Adrenal gland (tissue), 12 donors: Measurements from ENCODE around the gene FUBP1. TPM values are rescaled to one million over a fixed set of nuclear protein-coding genes. Genes with fewer than 3 reads are reported as not detected.
A peak's percentile ranks its signal among the peaks of the same experiment; 100 is the strongest.

Experiments used
- DNase-seq, 7 donors: peaks; one replicate each; pipeline ENCODE4 v3.0.0-alpha.2; 2019 to 2020
- H3K27ac ChIP-seq, 5 donors: fragments of 200-600 bp; sonication (generic) in 4 of 5; 1 replicate in 3 of 5; 2 replicates in 2 of 5; pipeline versions ENCODE4 v1.5.1 to v1.8.0; 2016 to 2020; ENCODE audit warnings: mild to moderate bottlenecking in 1 of 5
- H3K27me3 ChIP-seq: fragments of 200-600 bp; 2 replicates; pipeline ENCODE4 v1.8.0; 2021
- H3K36me3 ChIP-seq, 2 donors: fragments of 200-600 bp; replicated peaks in 1 of 2; 1 replicate in 1 of 2; 2 replicates in 1 of 2; pipeline versions ENCODE4 v1.5.1 to v1.8.0; 2018 to 2022
- H3K4me1 ChIP-seq, 2 donors: fragments of 200-600 bp; replicated peaks in 1 of 2; 1 replicate in 1 of 2; 2 replicates in 1 of 2; pipeline versions ENCODE4 v1.5.1 to v1.8.0; 2018 to 2021
- H3K4me3 ChIP-seq, 4 donors: fragments of 200-600 bp; sonication (generic) in 3 of 4; one replicate each; pipeline ENCODE4 v1.5.1; 2016 to 2018
- H3K9me3 ChIP-seq, 3 donors: fragments of 200-600 bp; sonication (generic) in 1 of 3; replicated peaks in 1 of 3; 1 replicate in 2 of 3; 2 replicates in 1 of 3; pipeline versions ENCODE4 v1.5.1 to v1.8.0; 2016 to 2021
- CTCF ChIP-seq, 6 experiments: fragments of 450-650 bp in 4 of 6; fragments of 200-600 bp in 2 of 6; sonication (generic) in 1 of 6; IDR thresholded peaks; 1 replicate in 5 of 6; 2 replicates in 1 of 6; pipeline versions ENCODE4 v1.5.1 to v1.8.0; 2016 to 2021; ENCODE audit warnings: antibody characterized with exemption in 6 of 6, mild to moderate bottlenecking in 2 of 6, moderate library complexity in 1 of 6
- POLR2A ChIP-seq, 2 donors: fragments of 450-650 bp; IDR thresholded peaks; one replicate each; pipeline ENCODE4 v1.6.1; 2017; ENCODE audit warnings: antibody characterized with exemption in 2 of 2, mild to moderate bottlenecking in 2 of 2, moderate library complexity in 1 of 2
- WGBS, 4 donors: extraction: QIAGEN DNeasy Blood & Tissue Kit in 2 of 4; methylation state at CpG; one replicate each; pipeline versions ENCODE4 v1.1.5 to v1.1.7; 2013 to 2017; 5-methylcytosine and 5-hydroxymethylcytosine counted together
- intact Hi-C, 2 donors: fragments of 100-400 bp; cut with DNase I; formaldehyde crosslinking; loops; one replicate each; pipeline versions ENCODE4 v1.14.1 to v1.15.0; 2022 to 2023
- polyA plus RNA-seq, 3 donors: library from polyadenylated mRNA; stranded (reverse); fragments of 200-250 nt in 2 of 3; fragments of 350-450 nt in 1 of 3; fragmentation: Illumina TruSeq in 1 of 3; extraction: RNeasy Lipid Tissue Mini Kit (QIAGEN cat#74804) in 1 of 3; gene quantifications; one replicate each; pipeline ENCODE4 v1.2.3, GENCODE V29; 2013 to 2014
- total RNA-seq, 9 donors: library from RNA; depleted of rRNA in 4 of 9; stranded (reverse); fragments of >200 nt in 4 of 9; fragments of 120-200 nt in 1 of 9; fragmentation: NEBNext Ultra II Directional in 1 of 9; extraction: Animal tissue kit (Norgen Biotek cat#: 25700) in 1 of 9; gene quantifications; one replicate each; pipeline versions ENCODE4 v1.1.0 to v1.2.4, GENCODE V29; 2013 to 2023
- donor health status: healthy with polysubstance abuse.
- donor health status: Bipolar disorder and iron deficiency.
- donor health status: DM: yes; HTN: yes; CAD: no.
- donor health status: DM: no; HTN: no; CAD: no.
- donor health status: DM: no; HTN: no; CAD: no.
- donor health status: DM: yes; HTN: yes; CAD: no.

The FUBP1 gene
- total and polyA plus RNA-seq, 12 donors = 37.3 to 177 (median 108) TPM

DNA sequence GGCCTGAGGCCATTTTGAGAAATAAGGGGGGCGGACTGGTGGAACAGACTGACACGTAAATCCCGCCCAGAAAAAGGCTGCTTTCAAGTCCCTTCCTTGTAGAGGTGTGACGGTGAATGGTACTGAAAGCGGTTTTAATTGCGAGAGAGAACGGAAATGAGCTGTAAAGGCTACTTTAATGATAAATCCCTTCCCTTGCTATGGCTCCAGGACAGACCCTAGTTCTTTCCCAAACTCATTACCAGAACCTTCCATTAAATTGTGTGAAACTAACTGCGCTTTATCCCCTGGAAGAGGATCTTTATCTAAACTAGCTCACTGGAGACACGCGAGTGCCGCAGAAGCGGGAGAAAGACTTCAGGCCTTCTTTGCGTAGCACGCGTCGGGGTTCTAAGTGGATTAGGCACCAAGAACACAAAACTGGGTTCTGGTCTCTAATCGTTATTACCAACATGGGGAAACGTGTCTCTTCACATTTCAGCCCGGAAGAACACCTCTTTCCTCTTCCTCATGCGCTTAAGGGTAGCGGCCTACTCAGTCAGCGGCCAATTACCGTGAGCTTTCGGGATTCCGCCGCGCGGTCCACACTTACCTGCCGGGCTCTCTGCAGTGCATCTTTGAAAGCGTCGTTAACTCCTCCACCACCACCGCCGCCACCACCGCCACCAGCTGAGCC is 441 bp downstream of the FUBP1 start:
- WGBS, 4 donors = 0 to 1% (median 1%) methylated on average over 26 to 34 of the region's 34 CpGs
- peak overlapping the region; percentile 8 to 84 (median 40) for H3K4me3 ChIP-seq
- TF ChIP-seq POLR2A (IDR thresholded peaks at IDR 0.05) (peak in 1 of 2 donors; percentile 45), CTCF (IDR thresholded peaks at IDR 0.05) (no peak)
- H3K27ac ChIP-seq = peak overlapping the region; percentile 84 to 99 (median 99)
- no peaks in the 10 kb centered on the region for H3K9me3 ChIP-seq
- H3K36me3 ChIP-seq = no peaks in the 10 kb centered on the region
- no peaks in the 10 kb centered on the region for H3K27me3 ChIP-seq
- intact Hi-C loops = loop anchor here (2.0 to 10.0 kb wide), 2 partner anchors 26 to 136 kb away; partner anchors contain the start of gene DNAJB4 (in 1 of the 2)
- H3K4me1 ChIP-seq = peaks cover 24 to 53% of the 10 kb centered on the region in 2 donors
- DNase-seq = peak; percentile 75 to 94 (median 89)

DNA sequence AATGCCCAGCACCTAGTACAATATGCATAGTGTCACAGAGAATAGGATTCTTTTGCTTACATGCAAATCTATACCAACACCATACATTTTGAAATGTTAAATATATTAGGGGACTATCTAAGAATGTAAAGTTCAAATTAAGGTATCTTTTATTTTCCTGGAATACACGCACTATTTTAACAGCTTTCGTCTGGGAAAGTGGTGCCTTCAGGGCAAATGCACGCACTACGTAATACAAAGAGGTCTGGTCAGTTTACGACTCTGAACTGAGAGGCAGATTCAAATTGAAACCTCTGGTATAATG is 931 bp downstream of the FUBP1 start:
- peaks cover 24 to 58% of the 10 kb centered on the region in 2 donors for H3K4me1 ChIP-seq
- H3K36me3 ChIP-seq = no peaks in the 10 kb centered on the region
- WGBS, 4 donors = 0% methylated on average over 5 of the region's 5 CpGs
- TF ChIP-seq POLR2A (IDR thresholded peaks at IDR 0.05) (peak in 1 of 2 donors; percentile 86), CTCF (IDR thresholded peaks at IDR 0.05) (no peak)
- DNase-seq = no peak
- H3K27me3 ChIP-seq = no peaks in the 10 kb centered on the region
- H3K4me3 ChIP-seq = peak overlapping the region; percentile 8 to 84 (median 40)
- intact Hi-C loops = loop anchor here (2.0 to 10.0 kb wide), 2 partner anchors 27 to 137 kb away; partner anchors contain the start of gene DNAJB4 (in 1 of the 2)
- no peaks in the 10 kb centered on the region for H3K9me3 ChIP-seq
- peak overlapping the region; percentile 84 to 99 (median 99) for H3K27ac ChIP-seq

GRCh38 chr1:77976433-77977076 is 2.3 kb downstream of the FUBP1 start:
- H3K4me1 ChIP-seq = peaks cover 24 to 57% of the 10 kb centered on the region in 2 donors

More at GRCh38 chr1:77976433-77977076, 2.3 kb downstream of the FUBP1 start:
- DNase-seq = no peak
- intact Hi-C loops = loop anchor here in 1 of 2 donors (10.0 kb wide), 1 partner anchor 138 kb away; no protein-coding TSS in a partner anchor
- Histone ChIP-seq H3K4me3 (peak overlapping the region in 2 of 4 donors; percentile 20 to 84), H3K9me3 (no peaks in the 10 kb centered on the region), H3K36me3 (no peaks in the 10 kb centered on the region), H3K27me3 (no peaks in the 10 kb centered on the region), H3K27ac (peak overlapping the region; percentile 9 to 99 (median 97))
- 52 to 61% (median 57%) methylated on average over 13 of the region's 13 CpGs for WGBS, 4 donors
- TF ChIP-seq CTCF (IDR thresholded peaks at IDR 0.05) (no peak), POLR2A (IDR thresholded peaks at IDR 0.05) (no peak)
